ENCODE measurements around the gene DET1. TPM values are rescaled to one million over a fixed set of nuclear protein-coding genes. Genes with fewer than 3 reads are reported as not detected.

DET1 gene
- total RNA-seq, 1 experiment from 2014 or later, result 5.2 TPM

- TF ChIP-seq SIN3A (IDR thresholded peaks at IDR 0.05; ENCODE audit: borderline replicate concordance, insufficient read depth, low read depth, low read length), result no peak
- TF ChIP-seq TCF7L2 (IDR thresholded peaks at IDR 0.05; ENCODE audit: low read depth, low read length), result no peak
- no peak for TF ChIP-seq REST (IDR thresholded peaks at IDR 0.05; ENCODE audit: insufficient read depth in 1 of 2, low read depth in 2 of 2, low read length in 1 of 2)
- TF ChIP-seq CTCF (IDR thresholded peaks at IDR 0.05), result no peak
- TF ChIP-seq POLR2AphosphoS5 (IDR thresholded peaks at IDR 0.05; ENCODE audit: low read depth, low read length), result no peak
- CTCF ChIA-PET, result no interaction called here
- H3K4me1 ChIP-seq (ENCODE audit: control insufficient read depth, insufficient read depth, low read length), result no peaks in the 10 kb centered on the region
- intact Hi-C loops (cut with micrococcal nuclease; ENCODE audit: unreplicated experiment) (no loop called here), in situ Hi-C loops (cut with HindIII; ENCODE audit: low pct_unique_long_range_greater_than_20kb, low sequenced_read_pairs) (no loop called here)
- BruUV-seq (replicated peaks), result no TSS peak
- no peak overlapping the region for H3K27ac ChIP-seq (ENCODE audit: low read length)
- H3K9me3 ChIP-seq (ENCODE audit: control insufficient read depth, insufficient read depth, low read depth, low read length), result no peaks in the 10 kb centered on the region
- POLR2A ChIA-PET, result no interaction called here
- H3K4me3 ChIP-seq (ENCODE audit: low read depth in 2 of 2, low read length in 2 of 2), result no peak overlapping the region
- ATAC-seq, result no peak
- no peak for DNase-seq (ENCODE audit: low read depth, low spot score)
- H3K27me3 ChIP-seq (ENCODE audit: control insufficient read depth, insufficient read depth, low read length), result no peaks in the 10 kb centered on the region
- no peaks in the 10 kb centered on the region for H3K36me3 ChIP-seq (ENCODE audit: control insufficient read depth, insufficient read depth, low read length)
These were observed 17.4 kb downstream of the DET1 start for GRCh38 chr15:88529021-88529630.

GRCh38 chr15:88526247-88526879 is 20.1 kb downstream of the DET1 start:
- Histone ChIP-seq H3K27ac (ENCODE audit: low read length) (no peak overlapping the region), H3K27me3 (ENCODE audit: control insufficient read depth, insufficient read depth, low read length) (no peaks in the 10 kb centered on the region), H3K36me3 (ENCODE audit: control insufficient read depth, insufficient read depth, low read length) (no peaks in the 10 kb centered on the region), H3K4me1 (ENCODE audit: control insufficient read depth, insufficient read depth, low read length) (no peaks in the 10 kb centered on the region), H3K4me3 (ENCODE audit: low read depth in 2 of 2, low read length in 2 of 2) (no peak overlapping the region), H3K9me3 (ENCODE audit: control insufficient read depth, insufficient read depth, low read depth, low read length) (no peaks in the 10 kb centered on the region)
- ChIA-PET POLR2A (no interaction called here), CTCF (interaction anchor here (0.5 kb wide), 1 partner anchor 288 kb away, joined by 5 read pairs; no protein-coding TSS in a partner anchor)
- TF ChIP-seq SIN3A (IDR thresholded peaks at IDR 0.05; ENCODE audit: borderline replicate concordance, insufficient read depth, low read depth, low read length), result no peak
- ATAC-seq (no peak), DNase-seq (ENCODE audit: low read depth, low spot score) (no peak)
- in situ Hi-C loops (cut with HindIII; ENCODE audit: low pct_unique_long_range_greater_than_20kb, low sequenced_read_pairs) (no loop called here), intact Hi-C loops (cut with micrococcal nuclease; ENCODE audit: unreplicated experiment) (no loop called here)
- BruUV-seq (replicated peaks), result no TSS peak

- DNase-seq (ENCODE audit: low read depth, low spot score), result no peak
- ChIA-PET CTCF (no interaction called here), POLR2A (no interaction called here)
- no peak for ATAC-seq
- no peak overlapping the region for H3K4me3 ChIP-seq (ENCODE audit: low read depth in 2 of 2, low read length in 2 of 2)
- intact Hi-C loops (cut with micrococcal nuclease; ENCODE audit: unreplicated experiment), result no loop called here
- H3K4me1 ChIP-seq (ENCODE audit: control insufficient read depth, insufficient read depth, low read length), result no peaks in the 10 kb centered on the region
- H3K9me3 ChIP-seq (ENCODE audit: control insufficient read depth, insufficient read depth, low read depth, low read length), result no peaks in the 10 kb centered on the region
- H3K27me3 ChIP-seq (ENCODE audit: control insufficient read depth, insufficient read depth, low read length), result no peaks in the 10 kb centered on the region
- no peak for TF ChIP-seq REST (IDR thresholded peaks at IDR 0.05; ENCODE audit: insufficient read depth in 1 of 2, low read depth in 2 of 2, low read length in 1 of 2)
- TF ChIP-seq POLR2AphosphoS5 (IDR thresholded peaks at IDR 0.05; ENCODE audit: low read depth, low read length), result no peak
- TF ChIP-seq SIN3A (IDR thresholded peaks at IDR 0.05; ENCODE audit: borderline replicate concordance, insufficient read depth, low read depth, low read length), result no peak
- no peak for TF ChIP-seq CTCF (IDR thresholded peaks at IDR 0.05)
- no peak for TF ChIP-seq TCF7L2 (IDR thresholded peaks at IDR 0.05; ENCODE audit: low read depth, low read length)
- in situ Hi-C loops (cut with HindIII; ENCODE audit: low pct_unique_long_range_greater_than_20kb, low sequenced_read_pairs), result no loop called here
- BruUV-seq (replicated peaks), result no TSS peak
- H3K27ac ChIP-seq (ENCODE audit: low read length), result no peak overlapping the region
- no peaks in the 10 kb centered on the region for H3K36me3 ChIP-seq (ENCODE audit: control insufficient read depth, insufficient read depth, low read length)
These were observed 21.1 kb downstream of the DET1 start for GRCh38 chr15:88525418-88525817.
